Measurements from ENCODE around the gene GJA1. TPM values are rescaled to one million over a fixed set of nuclear protein-coding genes. Genes with fewer than 3 reads are reported as not detected.

The GJA1 gene
- polyA plus RNA-seq, 1 donor from 2014 or later, result 3.5 TPM

DNA sequence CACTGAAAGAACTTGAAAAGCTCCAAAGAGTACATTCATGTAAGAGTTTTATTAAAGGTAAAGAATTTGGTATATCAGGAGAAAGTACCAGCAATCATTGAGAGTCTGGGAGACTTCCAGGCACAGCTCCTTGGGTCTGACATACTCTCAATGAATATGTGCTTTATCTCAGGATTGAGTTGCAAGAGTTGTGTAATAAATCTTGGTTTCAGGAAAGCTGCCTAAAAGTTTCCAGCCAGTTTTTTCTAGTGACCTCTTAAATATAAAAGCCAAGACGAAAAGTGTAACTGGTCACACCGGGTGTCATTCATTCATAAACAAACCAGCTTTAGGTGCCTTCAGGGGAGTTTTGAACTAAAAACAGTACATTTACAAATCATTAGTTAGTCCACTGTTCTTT is 21.6 kb upstream of the GJA1 start:
- Histone ChIP-seq H3K27ac (ENCODE audit: low read length) (no peak overlapping the region), H3F3A (ENCODE audit: insufficient read depth, low read length, poor library complexity, severe bottlenecking) (no peaks in the 10 kb centered on the region), H3K36me3 (ENCODE audit: insufficient read depth, low read length) (no peaks in the 10 kb centered on the region), H3K79me2 (replicated peaks; ENCODE audit: insufficient read depth, low read length) (no peaks in the 10 kb centered on the region), H2AFZ (ENCODE audit: low read depth, low read length) (no peak overlapping the region), H3K9me3 (ENCODE audit: low read length) (no peaks in the 10 kb centered on the region), H3K27me3 (ENCODE audit: insufficient read depth, low read depth, low read length) (no peaks in the 10 kb centered on the region), H3K9ac (ENCODE audit: low read length) (no peak overlapping the region), H3K9me2 (ENCODE audit: insufficient read depth, low read length) (no peaks in the 10 kb centered on the region), H3K4me3 (ENCODE audit: low read length) (no peak overlapping the region), H4K20me1 (ENCODE audit: insufficient read depth) (no peaks in the 10 kb centered on the region), H3K4me2 (ENCODE audit: low read length) (no peak overlapping the region)
- TF ChIP-seq EP300 (conservative IDR thresholded peaks at IDR 0.05; ENCODE audit: poor library complexity, severe bottlenecking) (no peak), TAF1 (IDR thresholded peaks at IDR 0.05; ENCODE audit: low read depth) (no peak), SMC3 (conservative IDR thresholded peaks at IDR 0.05; ENCODE audit: poor library complexity) (no peak), POLR2AphosphoS5 (IDR thresholded peaks at IDR 0.05) (no peak), RAD21 (conservative IDR thresholded peaks at IDR 0.05) (no peak), MXI1 (conservative IDR thresholded peaks at IDR 0.05; ENCODE audit: poor library complexity, severe bottlenecking) (no peak), EZH2 (IDR thresholded peaks at IDR 0.05; ENCODE audit: borderline replicate concordance, insufficient read depth, low read length, poor library complexity, severe bottlenecking) (no peak)
- TF ChIP-seq, protein P1, sequence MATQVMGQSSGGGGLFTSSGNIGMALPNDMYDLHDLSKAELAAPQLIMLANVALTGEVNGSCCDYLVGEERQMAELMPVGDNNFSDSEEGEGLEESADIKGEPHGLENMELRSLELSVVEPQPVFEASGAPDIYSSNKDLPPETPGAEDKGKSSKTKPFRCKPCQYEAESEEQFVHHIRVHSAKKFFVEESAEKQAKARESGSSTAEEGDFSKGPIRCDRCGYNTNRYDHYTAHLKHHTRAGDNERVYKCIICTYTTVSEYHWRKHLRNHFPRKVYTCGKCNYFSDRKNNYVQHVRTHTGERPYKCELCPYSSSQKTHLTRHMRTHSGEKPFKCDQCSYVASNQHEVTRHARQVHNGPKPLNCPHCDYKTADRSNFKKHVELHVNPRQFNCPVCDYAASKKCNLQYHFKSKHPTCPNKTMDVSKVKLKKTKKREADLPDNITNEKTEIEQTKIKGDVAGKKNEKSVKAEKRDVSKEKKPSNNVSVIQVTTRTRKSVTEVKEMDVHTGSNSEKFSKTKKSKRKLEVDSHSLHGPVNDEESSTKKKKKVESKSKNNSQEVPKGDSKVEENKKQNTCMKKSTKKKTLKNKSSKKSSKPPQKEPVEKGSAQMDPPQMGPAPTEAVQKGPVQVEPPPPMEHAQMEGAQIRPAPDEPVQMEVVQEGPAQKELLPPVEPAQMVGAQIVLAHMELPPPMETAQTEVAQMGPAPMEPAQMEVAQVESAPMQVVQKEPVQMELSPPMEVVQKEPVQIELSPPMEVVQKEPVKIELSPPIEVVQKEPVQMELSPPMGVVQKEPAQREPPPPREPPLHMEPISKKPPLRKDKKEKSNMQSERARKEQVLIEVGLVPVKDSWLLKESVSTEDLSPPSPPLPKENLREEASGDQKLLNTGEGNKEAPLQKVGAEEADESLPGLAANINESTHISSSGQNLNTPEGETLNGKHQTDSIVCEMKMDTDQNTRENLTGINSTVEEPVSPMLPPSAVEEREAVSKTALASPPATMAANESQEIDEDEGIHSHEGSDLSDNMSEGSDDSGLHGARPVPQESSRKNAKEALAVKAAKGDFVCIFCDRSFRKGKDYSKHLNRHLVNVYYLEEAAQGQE (IDR thresholded peaks at IDR 0.05; ENCODE audit: borderline replicate concordance), result no peak
- TF ChIP-seq, protein P2, sequence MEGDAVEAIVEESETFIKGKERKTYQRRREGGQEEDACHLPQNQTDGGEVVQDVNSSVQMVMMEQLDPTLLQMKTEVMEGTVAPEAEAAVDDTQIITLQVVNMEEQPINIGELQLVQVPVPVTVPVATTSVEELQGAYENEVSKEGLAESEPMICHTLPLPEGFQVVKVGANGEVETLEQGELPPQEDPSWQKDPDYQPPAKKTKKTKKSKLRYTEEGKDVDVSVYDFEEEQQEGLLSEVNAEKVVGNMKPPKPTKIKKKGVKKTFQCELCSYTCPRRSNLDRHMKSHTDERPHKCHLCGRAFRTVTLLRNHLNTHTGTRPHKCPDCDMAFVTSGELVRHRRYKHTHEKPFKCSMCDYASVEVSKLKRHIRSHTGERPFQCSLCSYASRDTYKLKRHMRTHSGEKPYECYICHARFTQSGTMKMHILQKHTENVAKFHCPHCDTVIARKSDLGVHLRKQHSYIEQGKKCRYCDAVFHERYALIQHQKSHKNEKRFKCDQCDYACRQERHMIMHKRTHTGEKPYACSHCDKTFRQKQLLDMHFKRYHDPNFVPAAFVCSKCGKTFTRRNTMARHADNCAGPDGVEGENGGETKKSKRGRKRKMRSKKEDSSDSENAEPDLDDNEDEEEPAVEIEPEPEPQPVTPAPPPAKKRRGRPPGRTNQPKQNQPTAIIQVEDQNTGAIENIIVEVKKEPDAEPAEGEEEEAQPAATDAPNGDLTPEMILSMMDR (IDR thresholded peaks at IDR 0.05; ENCODE audit: poor library complexity, severe bottlenecking), result no peak

DNA sequence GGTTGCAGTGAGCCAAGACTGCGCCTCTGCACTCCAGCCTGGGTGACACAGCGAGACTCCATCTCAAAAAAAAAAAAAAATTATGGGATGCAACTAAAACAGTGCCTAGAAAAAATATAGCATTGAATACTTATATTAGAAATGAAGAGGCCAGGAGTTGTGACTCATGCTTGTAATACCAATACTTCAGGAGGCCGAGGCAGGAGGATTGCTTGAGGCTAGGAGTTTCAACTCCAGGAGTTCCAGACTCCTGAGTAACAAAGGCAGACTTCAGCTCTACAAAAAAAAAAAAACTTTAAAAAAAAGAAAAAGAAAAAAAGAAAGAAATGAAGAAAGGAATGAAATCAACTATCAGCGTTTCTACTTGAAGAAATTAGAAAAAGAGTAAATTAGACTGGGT is 17.1 kb upstream of the GJA1 start:
- Histone ChIP-seq H3K4me2 (ENCODE audit: low read length) (no peak overlapping the region), H3F3A (ENCODE audit: insufficient read depth, low read length, poor library complexity, severe bottlenecking) (no peaks in the 10 kb centered on the region), H3K9ac (ENCODE audit: low read length) (no peak overlapping the region), H3K4me3 (ENCODE audit: low read length) (no peak overlapping the region), H3K9me2 (ENCODE audit: insufficient read depth, low read length) (no peaks in the 10 kb centered on the region), H3K27me3 (ENCODE audit: insufficient read depth, low read depth, low read length) (no peaks in the 10 kb centered on the region), H3K9me3 (ENCODE audit: low read length) (no peaks in the 10 kb centered on the region), H3K79me2 (replicated peaks; ENCODE audit: insufficient read depth, low read length) (no peaks in the 10 kb centered on the region), H3K36me3 (ENCODE audit: insufficient read depth, low read length) (no peaks in the 10 kb centered on the region), H3K27ac (ENCODE audit: low read length) (no peak overlapping the region), H2AFZ (ENCODE audit: low read depth, low read length) (no peak overlapping the region), H4K20me1 (ENCODE audit: insufficient read depth) (no peaks in the 10 kb centered on the region)
- TF ChIP-seq MXI1 (conservative IDR thresholded peaks at IDR 0.05; ENCODE audit: poor library complexity, severe bottlenecking) (no peak), RAD21 (conservative IDR thresholded peaks at IDR 0.05) (no peak), EZH2 (IDR thresholded peaks at IDR 0.05; ENCODE audit: borderline replicate concordance, insufficient read depth, low read length, poor library complexity, severe bottlenecking) (no peak), TAF1 (IDR thresholded peaks at IDR 0.05; ENCODE audit: low read depth) (no peak), POLR2AphosphoS5 (IDR thresholded peaks at IDR 0.05) (no peak), EP300 (conservative IDR thresholded peaks at IDR 0.05; ENCODE audit: poor library complexity, severe bottlenecking) (no peak), SMC3 (conservative IDR thresholded peaks at IDR 0.05; ENCODE audit: poor library complexity) (no peak)
- TF ChIP-seq, protein P2 (IDR thresholded peaks at IDR 0.05; ENCODE audit: poor library complexity, severe bottlenecking), result no peak
- TF ChIP-seq, protein P1 (IDR thresholded peaks at IDR 0.05; ENCODE audit: borderline replicate concordance), result no peak
